ENCODE results near the gene CHRNG. TPM values are rescaled to one million over a fixed set of nuclear protein-coding genes. Genes with fewer than 3 reads are reported as not detected.

The CHRNG gene
- total RNA-seq, 1 donor from 2014 or later, result not detected

GRCh38 chr2:232586943-232587505 is 47.5 kb downstream of the CHRNG start:
- H3K36me3 ChIP-seq, result peaks cover 16% of the 10 kb centered on the region
- no peak for DNase-seq
- H3K9me3 ChIP-seq (replicated peaks), result peaks cover 8% of the 10 kb centered on the region
- no peak overlapping the region for H3K27ac ChIP-seq (replicated peaks)
- no peak overlapping the region for H3K4me3 ChIP-seq
- no peak for TF ChIP-seq CTCF (IDR thresholded peaks at IDR 0.05; ENCODE audit: borderline replicate concordance)
- intact Hi-C loops (cut with micrococcal nuclease), result no loop called here
- H3K4me1 ChIP-seq, result peaks cover 10% of the 10 kb centered on the region
- no peaks in the 10 kb centered on the region for H3K27me3 ChIP-seq (ENCODE audit: low read depth)

GRCh38 chr2:232587512-232587911 is 48.0 kb downstream of the CHRNG start:
- intact Hi-C loops (cut with micrococcal nuclease), result no loop called here
- TF ChIP-seq CTCF (IDR thresholded peaks at IDR 0.05; ENCODE audit: borderline replicate concordance), result no peak
- H3K27ac ChIP-seq (replicated peaks), result no peak overlapping the region
- H3K9me3 ChIP-seq (replicated peaks), result peaks cover 8% of the 10 kb centered on the region
- DNase-seq, result no peak
- peaks cover 12% of the 10 kb centered on the region for H3K36me3 ChIP-seq
- no peaks in the 10 kb centered on the region for H3K27me3 ChIP-seq (ENCODE audit: low read depth)
- H3K4me3 ChIP-seq, result no peak overlapping the region
- H3K4me1 ChIP-seq, result peaks cover 13% of the 10 kb centered on the region

GRCh38 chr2:232588031-232588430 is 48.5 kb downstream of the CHRNG start:
- TF ChIP-seq CTCF (IDR thresholded peaks at IDR 0.05; ENCODE audit: borderline replicate concordance), result no peak
- DNase-seq, result no peak
- intact Hi-C loops (cut with micrococcal nuclease), result no loop called here
- no peak overlapping the region for H3K4me3 ChIP-seq
- H3K27me3 ChIP-seq (ENCODE audit: low read depth), result no peaks in the 10 kb centered on the region
- no peak overlapping the region for H3K27ac ChIP-seq (replicated peaks)
- H3K4me1 ChIP-seq, result peaks cover 18% of the 10 kb centered on the region
- peaks cover 8% of the 10 kb centered on the region for H3K36me3 ChIP-seq
- H3K9me3 ChIP-seq (replicated peaks), result peaks cover 8% of the 10 kb centered on the region

GRCh38 chr2:232588680-232589585 is 49.4 kb downstream of the CHRNG start:
- H3K36me3 ChIP-seq, result peaks cover 5% of the 10 kb centered on the region
- DNase-seq, result peak; percentile 32
- peaks cover 24% of the 10 kb centered on the region for H3K4me1 ChIP-seq
- H3K9me3 ChIP-seq (replicated peaks), result peaks cover 6% of the 10 kb centered on the region
- no peaks in the 10 kb centered on the region for H3K27me3 ChIP-seq (ENCODE audit: low read depth)
- no peak for TF ChIP-seq CTCF (IDR thresholded peaks at IDR 0.05; ENCODE audit: borderline replicate concordance)
- no peak overlapping the region for H3K4me3 ChIP-seq
- no peak overlapping the region for H3K27ac ChIP-seq (replicated peaks)
- intact Hi-C loops (cut with micrococcal nuclease), result no loop called here

GRCh38 chr2:232592772-232593395 is 53.4 kb downstream of the CHRNG start:
- peaks cover 8% of the 10 kb centered on the region for H3K9me3 ChIP-seq (replicated peaks)
- no peak for DNase-seq
- peak overlapping the region; percentile 63 for H3K27ac ChIP-seq (replicated peaks)
- peaks cover 24% of the 10 kb centered on the region for H3K4me1 ChIP-seq
- no peak overlapping the region for H3K4me3 ChIP-seq
- intact Hi-C loops (cut with micrococcal nuclease), result no loop called here
- no peak for TF ChIP-seq CTCF (IDR thresholded peaks at IDR 0.05; ENCODE audit: borderline replicate concordance)
- H3K27me3 ChIP-seq (ENCODE audit: low read depth), result no peaks in the 10 kb centered on the region
- H3K36me3 ChIP-seq, result no peaks in the 10 kb centered on the region
